DND-41 (cell line): ENCODE data around the gene RIPOR3.

Experiments used
- ATAC-seq: fragments of 200-7000 bp; cut with Tn5 transposase; 3 replicates; pipeline ENCODE4 v1.9.1; 2021; ENCODE audit warnings: low read depth; ENCODE audit not compliant: insufficient read depth
- DNase-seq: peaks from one replicate; pipeline ENCODE4 v3.0.0-alpha.2; 2020
- H2AFZ ChIP-seq: 2 replicates; pipeline ENCODE4 v1.6.0; 2012; ENCODE audit warnings: low read depth, low read length
- H3K27ac ChIP-seq: 2 replicates; pipeline ENCODE4 v1.5.1; 2012; ENCODE audit warnings: low read length, inconsistent platforms
- H3K27me3 ChIP-seq: fragments of 200-600 bp; sonication (generic); 2 replicates; pipeline ENCODE4 v1.6.0; 2012; ENCODE audit warnings: low read length, mild to moderate bottlenecking, inconsistent platforms; ENCODE audit not compliant: insufficient read depth, poor library complexity
- H3K36me3 ChIP-seq: 2 replicates; pipeline ENCODE4 v1.5.1; 2012; ENCODE audit warnings: low read length, inconsistent platforms; ENCODE audit not compliant: insufficient read depth
- H3K4me1 ChIP-seq: 2 replicates; pipeline ENCODE4 v1.5.1; 2012; ENCODE audit warnings: mild to moderate bottlenecking, low read length; ENCODE audit not compliant: insufficient read depth
- H3K4me2 ChIP-seq: 2 replicates; pipeline ENCODE4 v1.6.0; 2012; ENCODE audit warnings: mild to moderate bottlenecking, moderate library complexity, low read length, inconsistent platforms; ENCODE audit not compliant: insufficient read depth
- H3K4me3 ChIP-seq, 2 experiments: fragments of 200-600 bp in 1 of 2; shearing (Covaris generic) in 1 of 2; 2 replicates each; pipeline ENCODE4 v1.5.1; 2012 to 2016; ENCODE audit warnings: inconsistent platforms in 2 of 2, low read length in 2 of 2, mild to moderate bottlenecking in 2 of 2, low read depth in 1 of 2, moderate library complexity in 1 of 2
- H3K79me2 ChIP-seq: 2 replicates; pipeline ENCODE4 v1.6.0; 2012; ENCODE audit warnings: low read length, inconsistent platforms; ENCODE audit not compliant: insufficient read depth
- H3K9ac ChIP-seq: 2 replicates; pipeline ENCODE4 v1.6.0; 2012; ENCODE audit warnings: low read depth, mild to moderate bottlenecking, inconsistent platforms, low read length, moderate library complexity
- H3K9me3 ChIP-seq: 2 replicates; pipeline ENCODE4 v1.5.1; 2012; ENCODE audit warnings: low read length, moderate library complexity, mild to moderate bottlenecking, inconsistent platforms; ENCODE audit not compliant: insufficient read depth, severe bottlenecking
- H4K20me1 ChIP-seq: 2 replicates; pipeline ENCODE4 v1.6.0; 2012; ENCODE audit warnings: low read length; ENCODE audit not compliant: insufficient read depth
- EZH2 ChIP-seq: IDR thresholded peaks from 3 replicates; pipeline ENCODE4 v1.6.1; 2012; ENCODE audit warnings: borderline replicate concordance, low read depth, mild to moderate bottlenecking, moderate library complexity, low read length, inconsistent platforms; ENCODE audit not compliant: severe bottlenecking
- TF ChIP-seq, protein P1 (sequence below): IDR thresholded peaks from 2 replicates; pipeline ENCODE4 v1.5.1; 2012; ENCODE audit warnings: borderline replicate concordance, low read length, moderate library complexity, mild to moderate bottlenecking; ENCODE audit not compliant: poor library complexity, severe bottlenecking; ENCODE audit errors: extremely low read depth

Gene RIPOR3

GRCh38 chr20:50597406-50597969, 93.9 kb downstream of the RIPOR3 start:
- no peak overlapping the region for H3K27ac ChIP-seq
- H3K4me1 ChIP-seq, result no peaks in the 10 kb centered on the region
- H3K4me2 ChIP-seq, result no peak overlapping the region
- no peak for TF ChIP-seq EZH2
- TF ChIP-seq, protein P1, sequence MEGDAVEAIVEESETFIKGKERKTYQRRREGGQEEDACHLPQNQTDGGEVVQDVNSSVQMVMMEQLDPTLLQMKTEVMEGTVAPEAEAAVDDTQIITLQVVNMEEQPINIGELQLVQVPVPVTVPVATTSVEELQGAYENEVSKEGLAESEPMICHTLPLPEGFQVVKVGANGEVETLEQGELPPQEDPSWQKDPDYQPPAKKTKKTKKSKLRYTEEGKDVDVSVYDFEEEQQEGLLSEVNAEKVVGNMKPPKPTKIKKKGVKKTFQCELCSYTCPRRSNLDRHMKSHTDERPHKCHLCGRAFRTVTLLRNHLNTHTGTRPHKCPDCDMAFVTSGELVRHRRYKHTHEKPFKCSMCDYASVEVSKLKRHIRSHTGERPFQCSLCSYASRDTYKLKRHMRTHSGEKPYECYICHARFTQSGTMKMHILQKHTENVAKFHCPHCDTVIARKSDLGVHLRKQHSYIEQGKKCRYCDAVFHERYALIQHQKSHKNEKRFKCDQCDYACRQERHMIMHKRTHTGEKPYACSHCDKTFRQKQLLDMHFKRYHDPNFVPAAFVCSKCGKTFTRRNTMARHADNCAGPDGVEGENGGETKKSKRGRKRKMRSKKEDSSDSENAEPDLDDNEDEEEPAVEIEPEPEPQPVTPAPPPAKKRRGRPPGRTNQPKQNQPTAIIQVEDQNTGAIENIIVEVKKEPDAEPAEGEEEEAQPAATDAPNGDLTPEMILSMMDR, result no peak
- H2AFZ ChIP-seq, result no peak overlapping the region
- H3K27me3 ChIP-seq, result peaks cover 3% of the 10 kb centered on the region
- H3K9me3 ChIP-seq, result no peaks in the 10 kb centered on the region
- DNase-seq (no peak), ATAC-seq (no peak)
- no peak overlapping the region for H3K9ac ChIP-seq
- 0 out of 2 replicates have a peak, but pooled peaks cover 7% of the 10 kb centered on the region for H4K20me1 ChIP-seq
- no peak overlapping the region for H3K4me3 ChIP-seq
- H3K36me3 ChIP-seq, result no peaks in the 10 kb centered on the region
- no peaks in the 10 kb centered on the region for H3K79me2 ChIP-seq

- H3K9me3 ChIP-seq, result no peaks in the 10 kb centered on the region
- H3K9ac ChIP-seq, result no peak overlapping the region
- TF ChIP-seq, protein P1, result no peak
- no peak for TF ChIP-seq EZH2
- no peaks in the 10 kb centered on the region for H3K36me3 ChIP-seq
- H3K27ac ChIP-seq, result no peak overlapping the region
- no peak overlapping the region for H3K4me3 ChIP-seq
- DNase-seq (no peak), ATAC-seq (no peak)
- no peak overlapping the region for H2AFZ ChIP-seq
- peaks cover 3% of the 10 kb centered on the region for H3K27me3 ChIP-seq
- 0 out of 2 replicates have a peak, but pooled peaks cover 7% of the 10 kb centered on the region for H4K20me1 ChIP-seq
- no peaks in the 10 kb centered on the region for H3K4me1 ChIP-seq
- no peaks in the 10 kb centered on the region for H3K79me2 ChIP-seq
- no peak overlapping the region for H3K4me2 ChIP-seq
These were observed 94.7 kb downstream of the RIPOR3 start for GRCh38 chr20:50596694-50597021.

GRCh38 chr20:50595988-50596693, 95.2 kb downstream of the RIPOR3 start:
- DNase-seq, result no peak
- Histone ChIP-seq H3K27ac (no peak overlapping the region), H3K9ac (no peak overlapping the region), H3K79me2 (no peaks in the 10 kb centered on the region), H3K4me2 (no peak overlapping the region), H2AFZ (no peak overlapping the region), H3K9me3 (no peaks in the 10 kb centered on the region), H3K4me1 (no peaks in the 10 kb centered on the region), H3K27me3 (peaks cover 3% of the 10 kb centered on the region), H3K4me3 (no peak overlapping the region), H4K20me1 (0 out of 2 replicates have a peak, but pooled peaks cover 7% of the 10 kb centered on the region), H3K36me3 (no peaks in the 10 kb centered on the region)
- ATAC-seq, result no peak
- no peak for TF ChIP-seq EZH2
- TF ChIP-seq, protein P1, result no peak
